Caco-2 (cell line): ENCODE results near the gene KIRREL3. TPM values are rescaled to one million over a fixed set of nuclear protein-coding genes. Genes with fewer than 3 reads are reported as not detected.

Experiments
- BruUV-seq: library from RNA; stranded (reverse); fragments of 400-500 nt; replicated peaks from 2 replicates; lab custom pipeline; 2021; lab: Mats Ljungman, UMichigan
- CTCF ChIA-PET: fragments of 300-600 bp; sonication (Branson Sonifier 250); formaldehyde crosslinking; loops from one replicate; lab custom pipeline; 2022; ENCODE audit warnings: antibody characterized with exemption; lab: Charles Lee
- POLR2A ChIA-PET: fragments of 300-600 bp; sonication (Branson Sonifier 250); formaldehyde crosslinking; loops from one replicate; lab custom pipeline; 2022; ENCODE audit warnings: antibody characterized with exemption; lab: Charles Lee
- DNase-seq, 2 experiments: peaks; one replicate each; pipeline versions ENCODE4 v3.0.0 to v3.0.0-alpha.2; 2020 to 2022
- H3K27me3 ChIP-seq: replicated peaks from 2 replicates; pipeline ENCODE4 v1.6.0; 2011; ENCODE audit warnings: low read length; ENCODE audit not compliant: control insufficient read depth, insufficient read depth
- H3K36me3 ChIP-seq: 2 replicates; pipeline ENCODE4 v1.5.1; 2011; ENCODE audit warnings: low read length; ENCODE audit not compliant: control insufficient read depth, insufficient read depth
- H3K4me1 ChIP-seq: fragments of 250-450 bp; sonication (Bioruptor Pico); 2 replicates; pipeline ENCODE4 v1.5.1; 2020; ENCODE audit warnings: mild to moderate bottlenecking
- H3K4me3 ChIP-seq: 2 replicates; pipeline ENCODE4 v1.5.1; 2011; ENCODE audit warnings: low read depth, mild to moderate bottlenecking, control low read depth, low read length
- H3K9me3 ChIP-seq: fragments of 250-450 bp; sonication (Bioruptor Pico); 2 replicates; pipeline ENCODE4 v1.5.1; 2020; ENCODE audit warnings: mild to moderate bottlenecking, moderate library complexity
- H3K27ac Mint-ChIP-seq: one replicate; pipeline ENCODE4 v1.8.0; 2022; ENCODE audit warnings: mixed read lengths; ENCODE audit not compliant: unreplicated experiment
- H3K27me3 Mint-ChIP-seq: one replicate; pipeline ENCODE4 v1.8.0; 2022; ENCODE audit warnings: mixed read lengths; ENCODE audit not compliant: insufficient read depth, unreplicated experiment
- H3K36me3 Mint-ChIP-seq: one replicate; pipeline ENCODE4 v1.8.0; 2022; ENCODE audit warnings: mild to moderate bottlenecking, mixed read lengths; ENCODE audit not compliant: insufficient read depth, unreplicated experiment
- H3K4me1 Mint-ChIP-seq: one replicate; pipeline ENCODE4 v1.8.0; 2022; ENCODE audit warnings: low read depth, mixed read lengths; ENCODE audit not compliant: unreplicated experiment
- H3K4me3 Mint-ChIP-seq: one replicate; pipeline ENCODE4 v1.8.0; 2022; ENCODE audit warnings: mild to moderate bottlenecking, moderate library complexity, mixed read lengths; ENCODE audit not compliant: unreplicated experiment
- H3K9me3 Mint-ChIP-seq: one replicate; pipeline ENCODE4 v1.8.0; 2022; ENCODE audit warnings: mixed read lengths; ENCODE audit not compliant: unreplicated experiment
- CTCF ChIP-seq, 2 experiments: fragments of 200-600 bp in 1 of 2; IDR thresholded peaks; 1 replicate in 1 of 2; 2 replicates in 1 of 2; pipeline versions ENCODE4 v1.5.1 to v1.8.0; 2011 to 2022; ENCODE audit warnings: antibody characterized with exemption in 1 of 2, control low read depth in 1 of 2, inconsistent platforms in 1 of 2, low read depth in 1 of 2, low read length in 1 of 2, mild to moderate bottlenecking in 1 of 2, moderate library complexity in 1 of 2; ENCODE audit not compliant: insufficient read depth in 1 of 2, severe bottlenecking in 1 of 2, unreplicated experiment in 1 of 2
- intact Hi-C: fragments of 100-400 bp; cut with micrococcal nuclease; formaldehyde crosslinking; loops from one replicate; pipeline ENCODE4 v1.10.0; 2022; ENCODE audit not compliant: unreplicated experiment
- total RNA-seq: library from RNA; stranded (reverse); gene quantifications from 2 replicates; pipeline ENCODE4 v1.2.3, GENCODE V29; 2022

KIRREL3 gene
- total RNA-seq, 1 experiment from 2014 or later: not detected

GRCh38 chr11:126754591-126755426 is 245.8 kb downstream of the KIRREL3 start:
- DNase-seq: no peak
- Histone ChIP-seq H3K4me1 (no peaks in the 10 kb centered on the region), H3K36me3 (no peaks in the 10 kb centered on the region), H3K9me3 (no peaks in the 10 kb centered on the region), H3K27me3 (peaks cover 4% of the 10 kb centered on the region), H3K4me3 (no peak overlapping the region)
- no peak for TF ChIP-seq CTCF (IDR thresholded peaks at IDR 0.05; ENCODE audit: insufficient read depth in 1 of 2, low read depth in 1 of 2, low read length in 1 of 2, severe bottlenecking in 1 of 2, unreplicated experiment in 1 of 2)
- no peaks in the 10 kb centered on the region for H3K9me3 Mint-ChIP-seq
- no peaks in the 10 kb centered on the region for H3K4me1 Mint-ChIP-seq
- peaks cover 20% of the 10 kb centered on the region for H3K27me3 Mint-ChIP-seq
- no peaks in the 10 kb centered on the region for H3K36me3 Mint-ChIP-seq
- no TSS peak for BruUV-seq
- CTCF ChIA-PET: no interaction called here
- no peak overlapping the region for H3K27ac Mint-ChIP-seq
- POLR2A ChIA-PET: no interaction called here
- intact Hi-C loops: no loop called here
- no peak overlapping the region for H3K4me3 Mint-ChIP-seq

GRCh38 chr11:126753990-126754389 is 246.6 kb downstream of the KIRREL3 start:
- Histone ChIP-seq H3K9me3 (no peaks in the 10 kb centered on the region), H3K27me3 (peaks cover 4% of the 10 kb centered on the region), H3K4me1 (no peaks in the 10 kb centered on the region), H3K36me3 (no peaks in the 10 kb centered on the region), H3K4me3 (no peak overlapping the region)
- TF ChIP-seq CTCF (IDR thresholded peaks at IDR 0.05; ENCODE audit: insufficient read depth in 1 of 2, low read depth in 1 of 2, low read length in 1 of 2, severe bottlenecking in 1 of 2, unreplicated experiment in 1 of 2): no peak
- CTCF ChIA-PET: no interaction called here
- no peaks in the 10 kb centered on the region for H3K9me3 Mint-ChIP-seq
- H3K27me3 Mint-ChIP-seq: peaks cover 28% of the 10 kb centered on the region
- no peaks in the 10 kb centered on the region for H3K36me3 Mint-ChIP-seq
- intact Hi-C loops: no loop called here
- H3K27ac Mint-ChIP-seq: no peak overlapping the region
- DNase-seq: no peak
- BruUV-seq: no TSS peak
- no peaks in the 10 kb centered on the region for H3K4me1 Mint-ChIP-seq
- POLR2A ChIA-PET: no interaction called here
- no peak overlapping the region for H3K4me3 Mint-ChIP-seq

DNA sequence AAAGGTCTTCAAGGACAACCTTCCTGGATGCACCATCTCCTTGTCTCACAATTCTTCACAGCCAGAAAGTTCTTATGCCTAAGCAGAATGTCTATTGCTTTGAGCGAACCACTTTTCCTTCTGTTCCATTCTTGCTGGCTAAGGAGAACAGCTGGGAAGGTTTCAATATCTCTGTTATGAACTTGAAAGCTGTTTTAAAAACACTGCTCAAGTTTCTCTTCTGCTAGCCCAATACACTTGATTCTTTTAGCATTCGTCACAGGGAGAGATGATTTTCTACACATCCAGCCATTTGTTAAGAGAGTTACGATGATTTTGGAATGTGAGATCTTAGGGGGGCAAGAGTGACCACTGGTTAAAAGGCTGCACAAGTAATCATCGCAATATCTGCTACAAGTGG is 249.3 kb downstream of the KIRREL3 start:
- H3K36me3 Mint-ChIP-seq: no peaks in the 10 kb centered on the region
- TF ChIP-seq CTCF (IDR thresholded peaks at IDR 0.05; ENCODE audit: insufficient read depth in 1 of 2, low read depth in 1 of 2, low read length in 1 of 2, severe bottlenecking in 1 of 2, unreplicated experiment in 1 of 2): no peak
- Histone ChIP-seq H3K4me1 (no peaks in the 10 kb centered on the region), H3K36me3 (no peaks in the 10 kb centered on the region), H3K27me3 (peaks cover 5% of the 10 kb centered on the region), H3K9me3 (no peaks in the 10 kb centered on the region), H3K4me3 (no peak overlapping the region)
- no peak overlapping the region for H3K4me3 Mint-ChIP-seq
- DNase-seq: no peak
- intact Hi-C loops: no loop called here
- H3K27ac Mint-ChIP-seq: no peak overlapping the region
- ChIA-PET POLR2A (no interaction called here), CTCF (no interaction called here)
- no TSS peak for BruUV-seq
- H3K27me3 Mint-ChIP-seq: peaks cover 31% of the 10 kb centered on the region
- H3K9me3 Mint-ChIP-seq: no peaks in the 10 kb centered on the region
- H3K4me1 Mint-ChIP-seq: no peaks in the 10 kb centered on the region
